Measurements from ENCODE around the gene MCIDAS.

MCIDAS gene

GRCh38 chr5:55223812-55224240 lies 3.3 kb downstream of the MCIDAS start:
- Histone ChIP-seq H3K9ac (ENCODE audit: low read depth, low read length) (no peak overlapping the region), H3K4me3 (ENCODE audit: low read depth in 1 of 2, low read length in 2 of 2) (no peak overlapping the region), H2AFZ (ENCODE audit: low read depth, low read length) (no peak overlapping the region), H3K36me3 (ENCODE audit: insufficient read depth, low read length) (no peaks in the 10 kb centered on the region), H3K4me1 (ENCODE audit: insufficient read depth, low read length) (peaks cover 6% of the 10 kb centered on the region; the same call in 1 of the 2 replicates), H3K27ac (ENCODE audit: low read length) (no peak overlapping the region), H3K4me2 (ENCODE audit: insufficient read depth, low read length) (no peak overlapping the region), H3K9me3 (ENCODE audit: insufficient read depth, low read length, severe bottlenecking) (no peaks in the 10 kb centered on the region), H3K79me2 (ENCODE audit: insufficient read depth, low read length) (no peaks in the 10 kb centered on the region), H4K20me1 (ENCODE audit: insufficient read depth, low read length) (no peaks in the 10 kb centered on the region), H3K27me3 (ENCODE audit: insufficient read depth, low read length, poor library complexity) (peaks cover 32% of the 10 kb centered on the region)
- DNase-seq (no peak), ATAC-seq (ENCODE audit: insufficient read depth, low read depth) (no peak)
- no peak for TF ChIP-seq CTCF (IDR thresholded peaks at IDR 0.05; ENCODE audit: borderline replicate concordance, extremely low read depth, low read length, poor library complexity, severe bottlenecking)
- TF ChIP-seq EZH2 (IDR thresholded peaks at IDR 0.05; ENCODE audit: borderline replicate concordance, low read depth, low read length, severe bottlenecking) = no peak

DNA sequence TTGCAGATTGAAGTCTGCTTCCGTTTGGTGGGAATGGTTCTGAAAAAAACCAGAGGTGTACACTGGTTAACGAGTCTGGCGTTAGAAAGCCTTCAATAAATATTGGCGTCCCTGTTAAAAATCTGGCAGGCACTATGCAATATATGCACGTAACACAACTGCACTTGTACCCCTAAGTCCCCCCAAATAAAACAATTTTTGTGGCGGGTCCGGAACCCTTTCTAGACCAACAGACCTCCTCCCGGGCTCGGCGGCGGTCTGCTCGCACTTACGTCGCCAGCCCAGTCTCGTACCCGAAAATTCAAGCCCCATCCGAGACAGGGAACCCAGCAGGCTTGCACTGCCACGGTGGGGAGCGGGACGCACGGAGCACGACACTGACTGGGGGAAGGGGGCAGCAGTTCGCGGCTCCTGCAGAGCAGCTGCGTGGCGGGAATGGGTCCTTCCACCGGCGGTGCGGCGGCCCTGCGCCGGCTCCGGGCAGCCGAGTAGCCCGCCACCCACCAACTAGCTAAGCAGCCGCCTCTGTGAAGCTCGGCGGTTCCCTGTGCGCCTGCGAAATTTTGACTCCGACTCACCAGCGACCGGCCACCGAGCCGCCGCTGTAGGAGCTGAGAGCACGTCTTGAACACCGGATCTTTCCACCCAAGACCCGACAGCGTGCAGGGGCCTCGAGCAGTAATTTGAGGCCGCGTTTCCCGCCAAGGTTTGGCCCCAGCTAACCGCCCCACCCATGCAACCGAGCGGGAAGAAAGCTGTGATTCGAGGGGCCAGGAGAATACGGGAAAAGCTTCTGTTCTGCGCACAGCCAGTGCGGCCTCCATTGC lies 3.9 kb downstream of the MCIDAS start:
- H2AFZ ChIP-seq (ENCODE audit: low read depth, low read length) = no peak overlapping the region
- H3K9ac ChIP-seq (ENCODE audit: low read depth, low read length) = no peak overlapping the region
- H3K9me3 ChIP-seq (ENCODE audit: insufficient read depth, low read length, severe bottlenecking) = no peaks in the 10 kb centered on the region
- no peaks in the 10 kb centered on the region for H4K20me1 ChIP-seq (ENCODE audit: insufficient read depth, low read length)
- ATAC-seq (ENCODE audit: insufficient read depth, low read depth) = no peak
- H3K4me2 ChIP-seq (ENCODE audit: insufficient read depth, low read length) = no peak overlapping the region
- TF ChIP-seq CTCF (IDR thresholded peaks at IDR 0.05; ENCODE audit: borderline replicate concordance, extremely low read depth, low read length, poor library complexity, severe bottlenecking) (no peak), EZH2 (IDR thresholded peaks at IDR 0.05; ENCODE audit: borderline replicate concordance, low read depth, low read length, severe bottlenecking) (no peak)
- peaks cover 6% of the 10 kb centered on the region; the same call in 1 of the 2 replicates for H3K4me1 ChIP-seq (ENCODE audit: insufficient read depth, low read length)
- H3K27me3 ChIP-seq (ENCODE audit: insufficient read depth, low read length, poor library complexity) = peaks cover 26% of the 10 kb centered on the region
- no peaks in the 10 kb centered on the region for H3K36me3 ChIP-seq (ENCODE audit: insufficient read depth, low read length)
- H3K79me2 ChIP-seq (ENCODE audit: insufficient read depth, low read length) = no peaks in the 10 kb centered on the region
- H3K27ac ChIP-seq (ENCODE audit: low read length) = no peak overlapping the region
- no peak overlapping the region for H3K4me3 ChIP-seq (ENCODE audit: low read depth in 1 of 2, low read length in 2 of 2)
- no peak for DNase-seq

DNA sequence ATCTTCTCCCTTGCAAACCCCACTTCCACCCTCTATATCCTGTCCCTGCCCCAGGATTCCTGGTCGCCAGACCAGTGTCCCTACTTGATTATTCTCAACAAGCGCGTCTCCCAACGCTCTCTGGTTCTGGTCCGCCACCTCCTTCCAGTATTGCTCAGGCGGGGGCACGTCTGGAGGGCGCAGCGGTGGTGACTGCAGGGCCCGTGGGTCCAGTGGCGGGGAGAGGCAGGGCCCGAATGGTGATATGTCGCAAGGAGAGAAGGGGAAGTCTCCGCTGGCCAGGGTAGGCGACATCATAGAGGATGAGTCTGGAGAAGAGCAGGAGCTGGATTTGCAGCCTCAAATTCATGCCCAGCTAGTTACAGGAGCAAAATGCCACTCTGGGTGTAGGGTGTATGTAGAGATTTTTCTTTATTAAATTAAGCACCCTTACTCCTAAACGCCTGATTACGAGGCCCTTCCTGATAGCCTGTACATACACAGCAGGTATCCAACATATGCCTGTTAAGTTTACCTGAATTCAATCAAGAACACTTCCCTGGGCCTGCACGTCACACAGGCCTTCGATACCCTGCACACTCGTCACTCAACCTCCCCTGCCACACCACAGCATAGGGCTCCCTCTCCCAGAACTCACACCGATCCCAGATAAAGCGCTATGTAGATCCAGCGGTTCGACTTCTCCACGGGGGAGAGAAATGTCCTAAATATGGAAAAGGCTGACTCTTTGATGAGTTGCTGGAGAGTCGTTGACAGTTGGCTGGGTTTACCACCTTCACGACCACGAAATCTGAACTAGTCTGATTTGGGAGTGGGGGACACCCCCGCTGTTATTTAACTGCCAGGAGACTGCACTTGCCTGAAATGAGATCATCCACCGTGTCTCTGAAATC lies 4.8 kb downstream of the MCIDAS start:
- no peak overlapping the region for H3K4me2 ChIP-seq (ENCODE audit: insufficient read depth, low read length)
- TF ChIP-seq EZH2 (IDR thresholded peaks at IDR 0.05; ENCODE audit: borderline replicate concordance, low read depth, low read length, severe bottlenecking) = no peak
- no peak for TF ChIP-seq CTCF (IDR thresholded peaks at IDR 0.05; ENCODE audit: borderline replicate concordance, extremely low read depth, low read length, poor library complexity, severe bottlenecking)
- H3K4me3 ChIP-seq (ENCODE audit: low read depth in 1 of 2, low read length in 2 of 2) = no peak overlapping the region
- H3K27me3 ChIP-seq (ENCODE audit: insufficient read depth, low read length, poor library complexity) = peaks cover 17% of the 10 kb centered on the region
- no peaks in the 10 kb centered on the region for H3K36me3 ChIP-seq (ENCODE audit: insufficient read depth, low read length)
- DNase-seq (no peak), ATAC-seq (ENCODE audit: insufficient read depth, low read depth) (no peak)
- H3K9me3 ChIP-seq (ENCODE audit: insufficient read depth, low read length, severe bottlenecking) = no peaks in the 10 kb centered on the region
- peaks cover 6% of the 10 kb centered on the region; the same call in 1 of the 2 replicates for H3K4me1 ChIP-seq (ENCODE audit: insufficient read depth, low read length)
- no peak overlapping the region for H3K27ac ChIP-seq (ENCODE audit: low read length)
- no peak overlapping the region for H3K9ac ChIP-seq (ENCODE audit: low read depth, low read length)
- no peaks in the 10 kb centered on the region for H4K20me1 ChIP-seq (ENCODE audit: insufficient read depth, low read length)
- H3K79me2 ChIP-seq (ENCODE audit: insufficient read depth, low read length) = no peaks in the 10 kb centered on the region
- H2AFZ ChIP-seq (ENCODE audit: low read depth, low read length) = no peak overlapping the region

Data from DND-41 (cell line).